GM21619 (cell line): ENCODE results near the gene GVQW3.
A peak's percentile ranks its signal among the peaks of the same experiment; 100 is the strongest.

Source experiments
- ATAC-seq: cut with Tn5 transposase; IDR thresholded peaks from one replicate; pipeline ENCODE4 v1.9.1; 2021; ENCODE audit not compliant: unreplicated experiment

GVQW3 gene

GRCh38 chr11:76380977-76381719 is at the start of gene GVQW3, which contains the start of gene THAP12:
GVQW3 (plus strand) TSS chr11:76381323; CDS start chr11:76381829, 506 bp downstream.
THAP12 (minus strand) TSS chr11:76381132; CDS start chr11:76380836, 296 bp downstream.
- peak; percentile 69 for ATAC-seq

GRCh38 chr11:76334826-76335389 is 46.2 kb upstream of the GVQW3 start:
- ATAC-seq: no peak

DNA sequence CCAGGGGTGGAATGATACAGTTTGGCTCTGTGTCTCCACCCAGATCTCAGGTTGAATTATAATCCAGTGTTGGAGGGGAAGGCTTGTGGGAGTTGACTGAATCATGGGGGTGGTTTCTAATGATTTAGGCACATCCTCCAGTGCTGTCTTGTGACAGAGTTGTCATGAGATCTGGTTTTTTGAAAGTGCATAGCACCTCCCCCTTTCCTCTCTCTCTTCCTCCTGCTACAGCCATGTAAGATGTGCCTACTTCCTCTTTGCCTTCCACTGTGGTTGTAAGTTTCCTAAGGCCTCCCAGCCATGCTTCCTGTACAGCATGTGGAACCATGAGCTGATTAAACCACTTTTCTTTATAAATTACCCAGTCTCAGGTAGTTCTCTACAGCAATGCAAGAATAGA is 45.3 kb upstream of the GVQW3 start:
- ATAC-seq: no peak

DNA sequence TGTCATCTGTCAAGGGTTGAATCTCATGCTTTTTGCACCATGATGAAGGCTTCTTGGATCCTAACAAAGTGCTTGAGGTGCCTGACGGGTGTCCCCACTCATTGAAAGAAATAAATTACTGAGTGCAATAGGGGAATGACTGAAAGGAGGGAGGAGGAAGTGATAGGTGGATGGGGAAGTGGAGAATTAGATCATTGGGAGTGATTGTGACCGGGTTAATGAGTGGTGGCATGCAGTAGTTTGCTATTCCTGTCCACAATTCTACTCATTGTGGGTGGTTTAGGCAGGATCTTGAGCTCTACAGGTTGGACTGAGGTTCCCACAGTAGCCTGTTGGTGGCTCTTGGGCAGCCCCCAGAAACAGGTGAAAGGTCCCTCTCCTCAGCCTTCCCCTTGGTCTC is 44.5 kb upstream of the GVQW3 start:
- ATAC-seq: no peak

- ATAC-seq: no peak
Measured at GRCh38 chr11:76337469-76337868, 43.7 kb upstream of the GVQW3 start.

- no peak for ATAC-seq
Measured at GRCh38 chr11:76337923-76338322, 43.2 kb upstream of the GVQW3 start.

GRCh38 chr11:76339221-76339620 is 41.9 kb upstream of the GVQW3 start:
- ATAC-seq: no peak

- no peak for ATAC-seq
Measured at GRCh38 chr11:76347466-76347865, 33.7 kb upstream of the GVQW3 start.

GRCh38 chr11:76348348-76348747 is 32.8 kb upstream of the GVQW3 start:
- ATAC-seq: no peak

DNA sequence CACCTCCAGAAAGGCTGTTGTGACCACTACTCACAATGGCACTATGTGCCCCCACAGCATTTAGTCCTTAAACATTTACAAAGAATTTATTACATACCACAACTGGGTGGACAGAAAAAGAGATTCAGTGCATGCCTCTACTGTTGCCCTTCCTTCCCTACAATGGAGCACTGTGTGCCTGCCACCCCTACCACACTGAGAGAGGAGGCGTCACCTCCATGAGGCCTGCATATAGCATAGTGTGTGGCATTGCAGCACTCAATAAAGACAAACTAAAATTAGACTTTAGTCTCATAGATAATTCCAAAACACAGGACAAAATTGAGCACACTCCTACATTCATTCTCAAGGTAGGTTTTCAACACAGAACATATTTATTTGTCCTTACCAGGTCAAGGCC is 26.0 kb upstream of the GVQW3 start:
- ATAC-seq: no peak

DNA sequence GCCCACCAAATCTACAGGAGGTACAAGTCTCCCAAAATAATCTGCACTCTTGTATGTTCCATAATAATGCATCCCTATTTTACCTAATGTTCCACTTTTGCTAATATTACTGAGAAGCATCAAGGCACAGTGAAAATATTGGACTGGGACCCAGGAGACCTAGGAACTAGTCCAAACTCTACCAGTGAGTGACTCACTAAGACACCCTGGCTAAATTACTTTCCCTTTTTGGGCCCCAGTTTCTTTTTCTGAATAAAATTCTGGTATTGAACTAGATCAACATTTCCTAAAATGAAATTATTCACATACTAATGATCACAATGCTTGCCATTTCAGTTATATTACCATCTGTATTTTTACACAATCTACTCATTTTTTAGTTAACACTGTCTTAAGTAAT is 19.7 kb upstream of the GVQW3 start:
- ATAC-seq: no peak

DNA sequence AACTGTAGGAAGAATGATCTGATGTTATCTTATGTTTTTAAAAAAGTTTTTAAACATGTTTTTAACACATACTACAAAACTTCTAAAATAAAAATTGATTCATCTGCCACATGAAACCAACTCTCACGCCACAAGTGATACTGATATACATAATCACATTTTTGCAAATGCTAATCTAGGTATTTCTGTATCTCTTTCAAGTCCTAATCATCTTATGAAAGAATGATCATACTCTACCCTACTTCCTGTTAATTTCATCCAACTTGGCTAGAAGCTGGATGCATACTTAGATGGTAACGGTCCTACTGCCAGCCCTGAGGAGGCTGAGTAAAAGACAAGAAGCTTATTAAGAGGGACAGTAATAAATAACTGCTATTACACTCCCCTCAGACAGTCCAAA is 19.3 kb upstream of the GVQW3 start:
- no peak for ATAC-seq

- ATAC-seq: no peak
Measured at GRCh38 chr11:76362716-76363115, 18.4 kb upstream of the GVQW3 start.

GRCh38 chr11:76365038-76365679 is 16.0 kb upstream of the GVQW3 start:
- no peak for ATAC-seq

DNA sequence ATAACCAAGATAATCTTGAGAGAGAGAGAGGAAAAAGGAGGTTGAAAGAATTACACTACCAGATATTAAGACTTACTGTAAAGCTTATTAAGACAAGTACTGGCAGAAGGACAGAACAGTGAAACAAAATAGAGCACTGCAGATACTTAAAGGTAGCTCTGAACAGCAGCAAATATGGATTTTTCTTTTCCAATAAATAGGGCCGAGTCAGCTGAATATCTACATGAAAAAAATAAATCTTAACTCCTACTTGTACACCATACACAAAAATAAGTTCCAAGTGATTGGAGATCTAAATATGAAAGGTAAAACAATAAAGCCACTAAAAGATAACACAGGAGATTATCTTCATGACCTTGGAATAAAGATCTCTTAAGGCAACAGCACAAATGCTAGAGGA is 12.6 kb upstream of the GVQW3 start:
- no peak for ATAC-seq

GRCh38 chr11:76369406-76369805 is 11.7 kb upstream of the GVQW3 start:
- no peak for ATAC-seq

GRCh38 chr11:76371170-76371569 is 10.0 kb upstream of the GVQW3 start:
- ATAC-seq: peak; percentile 80

DNA sequence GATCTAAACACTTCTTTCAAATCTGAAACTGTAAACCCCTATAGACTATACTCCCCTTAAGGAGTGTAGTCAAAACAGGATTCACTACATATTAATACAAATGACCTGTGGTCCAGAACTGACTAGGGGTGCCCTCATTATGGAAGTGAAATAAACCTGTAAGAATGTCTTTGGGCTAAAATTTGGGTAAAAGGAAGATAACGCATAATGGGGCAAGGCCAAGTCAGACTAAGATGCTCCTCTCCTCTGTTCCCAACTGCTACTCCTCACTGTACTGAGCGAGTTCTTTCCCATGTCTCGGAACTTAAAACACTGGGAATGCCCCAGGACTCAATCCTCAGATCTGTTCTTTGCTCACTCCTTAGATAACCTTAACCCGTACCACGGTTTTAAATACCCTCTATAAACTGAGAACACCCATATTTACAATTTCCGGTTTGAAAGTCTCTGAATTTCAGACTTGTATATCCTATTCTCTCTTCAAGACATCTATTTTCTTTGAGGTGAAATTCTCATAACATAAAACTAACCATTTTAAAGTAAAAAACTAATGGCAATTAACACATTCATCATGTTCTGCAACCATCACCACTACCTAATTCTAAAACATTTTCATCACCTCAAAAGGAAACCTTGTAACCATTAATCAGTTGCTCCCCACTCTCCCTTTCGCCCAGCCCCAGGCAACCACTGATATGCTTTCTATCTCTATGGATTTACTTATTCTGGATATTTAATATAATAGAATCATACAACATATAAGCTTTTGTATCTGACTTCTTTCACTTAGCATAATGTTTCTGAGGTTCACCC is 4.2 kb upstream of the GVQW3 start:
- ATAC-seq: no peak

DNA sequence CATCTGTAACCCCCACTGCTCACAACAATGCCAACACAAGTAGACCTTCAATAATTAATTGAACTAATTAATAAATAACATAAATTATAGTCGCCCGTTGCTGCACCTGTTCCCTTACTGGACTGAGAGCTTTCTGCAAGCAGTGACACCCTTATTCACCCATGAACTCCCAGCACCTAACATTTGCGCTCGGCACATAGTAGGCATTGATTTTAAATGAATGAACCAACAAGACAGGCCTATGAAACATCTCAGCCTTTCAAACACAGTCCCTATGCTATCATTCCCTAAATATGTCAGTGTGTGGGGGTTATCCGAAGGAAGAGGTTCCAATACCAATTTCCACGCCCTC is 1.3 kb upstream of the GVQW3 start:
- ATAC-seq: no peak

DNA sequence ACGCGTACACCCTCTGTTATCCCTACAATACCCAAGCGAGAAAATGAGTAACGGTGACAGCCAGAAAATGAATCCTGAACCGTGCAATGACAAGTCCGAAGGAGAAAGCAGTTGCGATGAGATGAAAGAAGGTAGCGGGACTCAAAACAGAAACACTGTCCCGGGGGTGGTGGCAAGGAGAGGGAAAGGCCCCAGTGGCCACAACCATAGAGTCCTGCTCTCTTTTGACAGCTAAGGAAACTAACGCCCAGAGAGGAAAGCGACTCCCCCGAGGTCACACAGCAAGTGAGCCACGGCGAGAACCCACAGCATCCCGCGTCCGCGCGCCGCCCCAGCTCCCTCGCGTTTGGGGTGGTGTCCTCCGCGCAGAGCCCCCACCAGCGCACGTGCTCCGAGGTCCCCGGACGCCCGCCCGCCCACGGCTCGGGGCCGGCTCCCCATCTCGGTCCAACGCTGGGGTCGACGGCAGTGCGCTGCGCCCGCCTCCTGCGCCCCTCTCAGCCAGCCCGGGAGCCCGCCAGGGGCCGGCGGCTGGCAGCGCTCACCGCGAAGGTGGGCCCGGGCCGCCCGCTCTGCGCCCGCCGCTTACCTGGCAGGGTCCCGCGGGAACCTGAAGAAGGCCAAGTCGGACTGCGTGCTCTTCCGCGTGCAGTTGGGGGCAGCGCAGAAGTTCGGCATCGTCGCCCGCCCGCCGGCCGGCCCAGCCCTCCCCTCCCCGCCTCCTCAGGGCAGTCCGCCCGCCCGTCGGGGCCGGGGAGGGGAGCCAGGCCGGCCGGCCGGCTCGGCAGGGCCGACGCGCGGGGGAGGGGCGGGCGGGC is 755 bp upstream of the GVQW3 start:
- ATAC-seq: peak; percentile 8

DNA sequence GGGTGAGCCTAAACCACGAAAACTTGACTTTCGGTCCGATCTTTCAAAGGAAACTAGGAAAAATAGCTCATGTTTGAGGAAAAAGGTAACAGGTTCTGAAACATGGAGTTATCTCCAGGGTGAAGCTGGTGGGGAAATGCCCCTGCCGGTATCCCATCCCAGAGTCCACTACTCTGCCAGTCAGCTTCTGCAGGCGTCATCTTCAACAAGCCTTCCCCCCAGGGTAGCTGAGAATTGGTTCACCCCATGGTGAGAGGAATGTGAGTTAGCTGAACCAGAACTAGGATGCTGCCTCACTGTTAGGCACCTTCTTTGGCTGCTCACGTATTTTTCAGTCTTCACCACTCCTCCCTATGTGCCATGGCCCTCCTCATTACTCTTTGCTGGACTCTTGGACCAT is 1.1 kb downstream of the GVQW3 start:
- ATAC-seq: no peak
